Brain microvascular endothelial cell (primary cell): ENCODE data around the gene UTF1.

ENCODE experiments used
- DNase-seq: peaks from one replicate; pipeline ENCODE4 v3.0.0-alpha.2; 2020
- H3K27ac ChIP-seq: fragments of 250-450 bp; sonication (Bioruptor Pico); 2 replicates; pipeline ENCODE4 v1.5.1; 2020; ENCODE audit warnings: mild to moderate bottlenecking, moderate library complexity
- H3K27me3 ChIP-seq: fragments of 250-450 bp; sonication (Bioruptor Pico); replicated peaks from 2 replicates; pipeline ENCODE4 v1.5.1; 2020; ENCODE audit warnings: mild to moderate bottlenecking
- H3K36me3 ChIP-seq: fragments of 250-450 bp; sonication (Bioruptor Pico); replicated peaks from 2 replicates; pipeline ENCODE4 v1.5.1; 2020; ENCODE audit warnings: mild to moderate bottlenecking
- H3K4me3 ChIP-seq: 2 replicates; pipeline ENCODE4 v1.5.1; 2011; ENCODE audit warnings: low read depth, mild to moderate bottlenecking, control low read depth, low read length, moderate library complexity
- in situ Hi-C: cut with HindIII; loops from 2 replicates; pipeline ENCODE4 v1.10.0; 2017; ENCODE audit warnings: low sequenced_read_pairs, low pct_ligation_motif_present
- TF ChIP-seq, protein P1 (sequence below): IDR thresholded peaks from 2 replicates; pipeline ENCODE4 v1.5.1; 2011; ENCODE audit warnings: low read depth, mild to moderate bottlenecking, moderate library complexity, low read length, control low read depth, inconsistent platforms; ENCODE audit errors: missing control alignments

The UTF1 gene

DNA sequence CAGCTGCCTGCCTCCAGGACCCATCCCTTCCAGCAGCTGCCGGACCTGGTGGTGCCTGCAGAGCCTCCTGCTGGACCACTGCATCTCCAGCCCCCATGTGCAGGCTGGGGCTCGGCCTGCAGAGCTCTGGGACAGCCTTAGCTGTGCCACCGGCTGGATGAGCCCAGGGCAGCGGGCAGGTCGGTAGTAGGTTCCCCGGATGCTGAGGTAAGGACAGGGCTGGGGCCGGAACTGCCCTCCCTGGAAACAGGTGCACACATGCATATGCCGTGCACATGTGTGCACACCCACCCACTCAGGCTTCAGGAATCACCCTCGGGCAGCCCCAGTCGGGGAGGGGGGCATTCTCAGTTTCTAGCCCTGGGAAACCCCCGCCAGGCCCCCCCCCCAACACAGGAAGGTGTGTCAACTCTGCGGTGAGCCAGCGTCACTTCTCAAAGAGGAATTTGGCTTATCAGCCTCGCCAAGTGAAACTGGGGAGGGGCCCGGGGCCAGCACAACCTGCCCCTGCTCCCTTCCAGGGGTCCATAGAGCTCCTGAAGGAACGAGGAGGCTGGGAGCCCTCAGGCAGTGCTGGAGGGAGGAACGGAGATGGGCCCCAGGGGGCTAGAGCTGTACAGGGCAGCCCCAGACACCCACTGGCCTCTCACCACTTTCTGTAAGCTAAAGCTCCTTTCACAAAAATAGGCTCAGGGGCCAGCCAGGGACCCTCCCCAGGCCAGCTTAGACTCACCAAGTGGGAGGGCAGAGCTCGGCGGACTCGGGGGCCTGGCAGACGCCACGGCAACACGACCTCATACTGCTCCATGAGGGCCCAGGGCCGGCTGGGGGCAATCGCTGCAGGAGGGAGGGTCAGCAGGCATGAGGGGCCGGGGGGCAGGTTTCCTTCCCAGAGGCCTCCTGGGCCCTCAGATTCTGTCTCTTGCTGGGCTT, 45.0 kb downstream of the UTF1 start:
- Histone ChIP-seq H3K27me3 (peaks cover 2% of the 10 kb centered on the region), H3K4me3 (no peak overlapping the region), H3K27ac (no peak overlapping the region), H3K36me3 (peaks cover 3% of the 10 kb centered on the region)
- in situ Hi-C loops = no loop called here
- TF ChIP-seq, protein P1, sequence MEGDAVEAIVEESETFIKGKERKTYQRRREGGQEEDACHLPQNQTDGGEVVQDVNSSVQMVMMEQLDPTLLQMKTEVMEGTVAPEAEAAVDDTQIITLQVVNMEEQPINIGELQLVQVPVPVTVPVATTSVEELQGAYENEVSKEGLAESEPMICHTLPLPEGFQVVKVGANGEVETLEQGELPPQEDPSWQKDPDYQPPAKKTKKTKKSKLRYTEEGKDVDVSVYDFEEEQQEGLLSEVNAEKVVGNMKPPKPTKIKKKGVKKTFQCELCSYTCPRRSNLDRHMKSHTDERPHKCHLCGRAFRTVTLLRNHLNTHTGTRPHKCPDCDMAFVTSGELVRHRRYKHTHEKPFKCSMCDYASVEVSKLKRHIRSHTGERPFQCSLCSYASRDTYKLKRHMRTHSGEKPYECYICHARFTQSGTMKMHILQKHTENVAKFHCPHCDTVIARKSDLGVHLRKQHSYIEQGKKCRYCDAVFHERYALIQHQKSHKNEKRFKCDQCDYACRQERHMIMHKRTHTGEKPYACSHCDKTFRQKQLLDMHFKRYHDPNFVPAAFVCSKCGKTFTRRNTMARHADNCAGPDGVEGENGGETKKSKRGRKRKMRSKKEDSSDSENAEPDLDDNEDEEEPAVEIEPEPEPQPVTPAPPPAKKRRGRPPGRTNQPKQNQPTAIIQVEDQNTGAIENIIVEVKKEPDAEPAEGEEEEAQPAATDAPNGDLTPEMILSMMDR = peak; percentile 19
- DNase-seq = no peak

DNA sequence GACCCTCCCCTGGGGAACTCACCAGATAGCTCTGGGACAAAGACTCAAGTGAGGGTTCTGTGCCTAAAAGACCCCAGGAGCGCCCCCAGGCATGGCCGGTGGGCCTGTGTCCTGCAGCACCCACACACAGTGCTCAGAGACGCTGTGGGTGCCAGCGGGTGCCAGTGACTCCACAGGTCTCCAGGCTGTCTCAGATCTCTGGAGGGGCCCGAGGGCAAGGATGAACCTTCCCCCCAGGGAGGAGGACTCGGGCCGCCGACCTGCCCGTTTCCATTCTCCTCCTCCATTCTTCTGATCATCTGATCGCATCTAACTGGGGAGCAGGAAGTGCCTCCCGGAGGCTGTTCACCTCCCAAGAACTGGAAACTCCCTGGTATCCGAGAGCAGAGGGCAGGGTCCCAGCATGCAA, 45.7 kb downstream of the UTF1 start:
- H3K27me3 ChIP-seq = peaks cover 2% of the 10 kb centered on the region
- H3K4me3 ChIP-seq = no peak overlapping the region
- no peak for DNase-seq
- TF ChIP-seq, protein P1 = no peak
- in situ Hi-C loops = no loop called here
- H3K36me3 ChIP-seq = peaks cover 6% of the 10 kb centered on the region
- no peak overlapping the region for H3K27ac ChIP-seq

DNA sequence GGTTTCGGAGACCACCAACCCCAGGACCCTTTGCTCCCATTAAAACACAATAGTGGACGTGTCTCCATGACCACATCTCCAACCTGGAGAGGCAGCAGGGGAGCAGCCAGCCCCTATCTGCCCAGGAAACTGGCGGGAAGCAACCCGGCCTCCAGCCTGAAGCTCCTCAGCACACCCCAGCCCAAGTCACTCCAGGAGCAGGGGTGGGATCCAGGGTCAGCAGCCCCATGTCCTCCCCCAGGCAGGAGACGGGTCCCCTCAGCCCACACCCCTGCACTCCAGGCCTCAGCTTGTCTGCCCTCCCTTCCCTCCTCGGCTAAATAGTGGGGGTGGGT, 46.0 kb downstream of the UTF1 start:
- Histone ChIP-seq H3K4me3 (no peak overlapping the region), H3K27me3 (peaks cover 2% of the 10 kb centered on the region), H3K27ac (no peak overlapping the region), H3K36me3 (peaks cover 6% of the 10 kb centered on the region)
- TF ChIP-seq, protein P1 = no peak
- DNase-seq = no peak
- in situ Hi-C loops = no loop called here

DNA sequence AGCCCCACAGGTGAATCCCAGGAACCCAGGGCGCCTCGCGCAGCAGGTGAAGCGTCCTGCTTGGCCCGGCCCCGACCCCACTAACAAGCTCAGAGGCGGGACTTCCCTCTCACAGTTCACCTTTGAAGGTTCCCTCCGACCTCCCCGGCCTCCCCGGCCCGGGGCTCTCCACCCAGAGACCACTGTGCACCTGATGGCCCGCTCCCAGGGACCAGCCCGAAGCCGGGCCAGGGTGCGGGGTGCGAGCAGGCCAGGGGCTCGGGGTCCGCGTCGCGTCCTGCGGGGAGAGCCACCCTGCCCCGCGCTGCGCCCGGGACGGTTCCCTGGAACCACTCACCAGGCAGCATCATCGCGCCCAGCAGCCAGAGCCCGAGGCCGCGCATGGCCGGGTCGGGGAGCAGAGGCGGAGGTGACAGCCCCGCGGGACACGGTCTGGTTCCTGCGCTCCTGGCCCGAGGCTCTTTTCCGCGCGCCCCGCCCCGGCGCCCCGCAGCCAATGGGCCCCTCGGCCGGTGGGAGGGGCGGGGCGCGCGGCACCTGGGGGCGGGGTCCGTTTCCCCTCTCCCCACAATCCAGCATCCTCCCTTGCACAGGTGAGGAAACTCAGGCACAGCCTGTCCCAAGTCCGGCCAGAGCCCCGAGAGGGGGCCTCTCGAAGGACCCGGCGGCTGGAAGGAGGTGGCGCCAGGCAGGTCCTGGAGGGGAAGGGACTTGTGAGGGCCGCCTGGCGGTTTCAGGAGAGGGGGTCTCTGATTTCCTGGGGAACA, 46.6 kb downstream of the UTF1 start, which contains the start of gene ADAM8:
ADAM8 (minus strand) TSS at position 434 of the 767 bp plus-strand sequence; CDS start at position 383, 51 bp downstream.
- TF ChIP-seq, protein P1 = no peak
- Histone ChIP-seq H3K36me3 (peaks cover 7% of the 10 kb centered on the region), H3K4me3 (no peak within 1 kb of the TSS), H3K27me3 (peaks cover 2% of the 10 kb centered on the region), H3K27ac (no peak within 1 kb of the TSS)
- no peak for DNase-seq
- in situ Hi-C loops = no loop called here

DNA sequence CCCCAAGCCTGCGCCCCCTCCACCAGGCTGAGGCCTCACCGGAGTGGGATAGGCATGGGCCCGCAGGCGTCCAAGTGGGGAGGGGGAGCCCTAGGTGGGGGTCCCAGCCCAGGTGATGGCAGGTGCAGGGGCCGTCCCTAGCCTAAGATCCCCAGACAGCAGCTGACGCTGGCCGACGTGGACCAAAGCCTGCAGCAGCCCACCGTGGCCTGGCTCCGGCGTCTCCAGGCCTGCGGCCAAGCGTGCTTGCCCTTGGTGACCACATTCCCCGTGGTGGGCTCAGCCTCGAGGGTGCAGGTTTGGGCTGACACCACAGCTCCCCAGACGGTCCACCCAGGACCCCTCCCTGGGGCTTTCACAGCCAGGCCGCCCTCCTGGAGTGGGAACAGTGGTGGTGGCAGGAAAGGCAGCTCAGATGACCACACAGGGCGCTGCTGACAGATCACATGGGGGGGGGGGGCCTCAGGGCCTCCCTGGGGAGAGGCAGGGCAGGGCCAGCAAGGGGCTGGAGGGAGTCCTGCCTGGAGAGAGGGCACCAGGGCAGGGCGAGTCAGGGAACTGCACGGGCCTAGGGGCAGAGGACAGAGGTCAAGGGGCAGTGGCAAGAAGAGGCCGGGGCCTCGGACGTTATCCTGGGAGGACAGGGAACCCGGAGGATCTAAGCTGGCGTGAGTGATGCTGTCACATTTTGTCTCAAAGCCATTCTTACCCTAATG, 47.4 kb downstream of the UTF1 start:
- in situ Hi-C loops = no loop called here

More for the DNA sequence above, 47.4 kb downstream of the UTF1 start:
- peaks cover 13% of the 10 kb centered on the region for H3K36me3 ChIP-seq
- TF ChIP-seq, protein P1 = no peak
- no peak for DNase-seq
- no peak overlapping the region for H3K27ac ChIP-seq
- H3K4me3 ChIP-seq = no peak overlapping the region
- H3K27me3 ChIP-seq = peaks cover 2% of the 10 kb centered on the region
